Raji (cell line): Measurements from ENCODE around the gene WIPF1.

Experiments used
- POLR2A ChIP-seq: IDR thresholded peaks from 2 replicates; pipeline ENCODE4 v1.6.1; 2011; ENCODE audit warnings: low read depth, low read length, control low read depth; ENCODE audit not compliant: insufficient read depth

WIPF1 gene

GRCh38 chr2:174510583-174511189 lies 86.9 kb downstream of the WIPF1 start:
- no peak for TF ChIP-seq POLR2A
